NCI-H69 (cell line): ENCODE results near the gene OR2T35.
"Not testable (repeated sequence)": the region's sequence is repeated elsewhere in the genome, so short reads cannot be mapped to it uniquely, and the experiment has no call there.

Source experiments
- DNase-seq: peaks from one replicate; lab custom pipeline; 2025; lab: John Stamatoyannopoulos, UW

OR2T35 gene

GRCh38 chr1:248645178-248645577 lies at the start of gene OR2T35:
OR2T35 (minus strand) TSS chr1:248645278; CDS start chr1:248639258, 6,020 bp downstream.
- DNase-seq, result not testable (repeated sequence)

GRCh38 chr1:248691567-248692155 lies 46.6 kb upstream of the OR2T35 start:
- DNase-seq, result no peak

GRCh38 chr1:248688527-248689298 lies 43.6 kb upstream of the OR2T35 start:
- DNase-seq, result no peak

GRCh38 chr1:248686815-248687214 lies 41.7 kb upstream of the OR2T35 start:
- no peak for DNase-seq

GRCh38 chr1:248681651-248682050 lies 36.6 kb upstream of the OR2T35 start:
- DNase-seq, result no peak

- no peak for DNase-seq
Measured at GRCh38 chr1:248670003-248670402, 24.9 kb upstream of the OR2T35 start.

- DNase-seq, result not testable (repeated sequence)
Measured at GRCh38 chr1:248663453-248664328, 18.6 kb upstream of the OR2T35 start.

- not testable (repeated sequence) for DNase-seq
Measured at GRCh38 chr1:248656797-248657196, 11.7 kb upstream of the OR2T35 start.

- DNase-seq, result not testable (repeated sequence)
Measured at GRCh38 chr1:248655354-248655753, 10.3 kb upstream of the OR2T35 start, which contains the start of gene OR2T27. OR2T27 (minus strand) TSS chr1:248655528; CDS start chr1:248650884, 4,644 bp downstream.

- not testable (repeated sequence) for DNase-seq
Measured at GRCh38 chr1:248648770-248649536, 3.9 kb upstream of the OR2T35 start.

- DNase-seq, result not testable (repeated sequence)
Measured at GRCh38 chr1:248642971-248643651, 2.0 kb downstream of the OR2T35 start.

GRCh38 chr1:248641583-248641982 lies 3.5 kb downstream of the OR2T35 start:
- not testable (repeated sequence) for DNase-seq

GRCh38 chr1:248640906-248641305 lies 4.2 kb downstream of the OR2T35 start:
- not testable (repeated sequence) for DNase-seq

GRCh38 chr1:248639652-248640051 lies 5.4 kb downstream of the OR2T35 start:
- not testable (repeated sequence) for DNase-seq

- not testable (repeated sequence) for DNase-seq
Measured at GRCh38 chr1:248636612-248637011, 8.5 kb downstream of the OR2T35 start.

GRCh38 chr1:248634991-248635390 lies 10.1 kb downstream of the OR2T35 start, which contains the start of gene OR2T11:
OR2T11 (minus strand) TSS chr1:248635091; CDS start chr1:248627128, 7,963 bp downstream.
- not testable (repeated sequence) for DNase-seq

GRCh38 chr1:248631354-248632008 lies 13.6 kb downstream of the OR2T35 start:
- DNase-seq, result no peak

GRCh38 chr1:248630551-248630950 lies 14.5 kb downstream of the OR2T35 start:
- DNase-seq, result no peak

- DNase-seq, result no peak
Measured at GRCh38 chr1:248627971-248628844, 16.9 kb downstream of the OR2T35 start.
